Measurements from ENCODE around the gene CFAP58.

- TF ChIP-seq, protein P1, sequence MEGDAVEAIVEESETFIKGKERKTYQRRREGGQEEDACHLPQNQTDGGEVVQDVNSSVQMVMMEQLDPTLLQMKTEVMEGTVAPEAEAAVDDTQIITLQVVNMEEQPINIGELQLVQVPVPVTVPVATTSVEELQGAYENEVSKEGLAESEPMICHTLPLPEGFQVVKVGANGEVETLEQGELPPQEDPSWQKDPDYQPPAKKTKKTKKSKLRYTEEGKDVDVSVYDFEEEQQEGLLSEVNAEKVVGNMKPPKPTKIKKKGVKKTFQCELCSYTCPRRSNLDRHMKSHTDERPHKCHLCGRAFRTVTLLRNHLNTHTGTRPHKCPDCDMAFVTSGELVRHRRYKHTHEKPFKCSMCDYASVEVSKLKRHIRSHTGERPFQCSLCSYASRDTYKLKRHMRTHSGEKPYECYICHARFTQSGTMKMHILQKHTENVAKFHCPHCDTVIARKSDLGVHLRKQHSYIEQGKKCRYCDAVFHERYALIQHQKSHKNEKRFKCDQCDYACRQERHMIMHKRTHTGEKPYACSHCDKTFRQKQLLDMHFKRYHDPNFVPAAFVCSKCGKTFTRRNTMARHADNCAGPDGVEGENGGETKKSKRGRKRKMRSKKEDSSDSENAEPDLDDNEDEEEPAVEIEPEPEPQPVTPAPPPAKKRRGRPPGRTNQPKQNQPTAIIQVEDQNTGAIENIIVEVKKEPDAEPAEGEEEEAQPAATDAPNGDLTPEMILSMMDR (IDR thresholded peaks at IDR 0.05) = no peak
- TF ChIP-seq POLR2A (IDR thresholded peaks at IDR 0.05; ENCODE audit: low read depth) = no peak
Measured at GRCh38 chr10:104318326-104318725, 35.3 kb upstream of the CFAP58 start.
